ENCODE measurements around the gene CD84. TPM values are rescaled to one million over a fixed set of nuclear protein-coding genes. Genes with fewer than 3 reads are reported as not detected.

CD84 gene
- total and polyA plus RNA-seq, 11 donors, result 0.49 to 36.2 (median 1.4) TPM

DNA sequence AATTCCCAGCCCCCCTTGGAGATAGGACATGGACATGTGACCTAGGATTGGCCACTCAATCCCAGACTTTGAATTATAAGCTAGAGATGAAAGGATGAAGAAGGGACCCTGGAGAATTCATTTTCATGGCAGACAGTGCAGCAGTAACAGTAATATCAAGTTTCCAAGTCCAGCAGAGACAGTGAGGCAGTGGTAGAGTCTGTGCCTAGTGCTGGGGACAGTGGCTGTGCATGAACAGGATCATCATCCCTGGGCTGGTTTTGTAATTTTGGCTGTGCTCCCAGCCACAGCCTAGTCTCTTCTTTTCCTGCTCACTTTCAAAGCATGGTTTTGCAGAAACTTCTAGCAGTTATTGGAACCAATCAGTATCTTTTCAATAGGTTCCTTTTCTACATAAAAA lies 29.6 kb upstream of the CD84 start:
- Histone ChIP-seq H3K27ac (no peak overlapping the region), H3K9me3 (peaks cover 0 to 14% (median 2%) of the 10 kb centered on the region in 12 donors), H3K27me3 (peaks cover 0 to 16% (median 0%) of the 10 kb centered on the region in 9 donors), H3K4me1 (peaks cover 0 to 20% (median 0%) of the 10 kb centered on the region in 12 donors), H3K4me3 (no peak overlapping the region), H3K36me3 (peaks cover 0 to 4% (median 0%) of the 10 kb centered on the region in 9 donors)
- intact Hi-C loops (cut with DNase I), result loop anchor here in 3 of 10 donors (5.0 kb wide), 2 partner anchors 177 to 182 kb away; no protein-coding TSS in a partner anchor
- TF ChIP-seq, protein P1, sequence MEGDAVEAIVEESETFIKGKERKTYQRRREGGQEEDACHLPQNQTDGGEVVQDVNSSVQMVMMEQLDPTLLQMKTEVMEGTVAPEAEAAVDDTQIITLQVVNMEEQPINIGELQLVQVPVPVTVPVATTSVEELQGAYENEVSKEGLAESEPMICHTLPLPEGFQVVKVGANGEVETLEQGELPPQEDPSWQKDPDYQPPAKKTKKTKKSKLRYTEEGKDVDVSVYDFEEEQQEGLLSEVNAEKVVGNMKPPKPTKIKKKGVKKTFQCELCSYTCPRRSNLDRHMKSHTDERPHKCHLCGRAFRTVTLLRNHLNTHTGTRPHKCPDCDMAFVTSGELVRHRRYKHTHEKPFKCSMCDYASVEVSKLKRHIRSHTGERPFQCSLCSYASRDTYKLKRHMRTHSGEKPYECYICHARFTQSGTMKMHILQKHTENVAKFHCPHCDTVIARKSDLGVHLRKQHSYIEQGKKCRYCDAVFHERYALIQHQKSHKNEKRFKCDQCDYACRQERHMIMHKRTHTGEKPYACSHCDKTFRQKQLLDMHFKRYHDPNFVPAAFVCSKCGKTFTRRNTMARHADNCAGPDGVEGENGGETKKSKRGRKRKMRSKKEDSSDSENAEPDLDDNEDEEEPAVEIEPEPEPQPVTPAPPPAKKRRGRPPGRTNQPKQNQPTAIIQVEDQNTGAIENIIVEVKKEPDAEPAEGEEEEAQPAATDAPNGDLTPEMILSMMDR (IDR thresholded peaks at IDR 0.05), result no peak
- no peak for TF ChIP-seq POLR2A (IDR thresholded peaks at IDR 0.05)
- ATAC-seq (no peak), DNase-seq (no peak)

DNA sequence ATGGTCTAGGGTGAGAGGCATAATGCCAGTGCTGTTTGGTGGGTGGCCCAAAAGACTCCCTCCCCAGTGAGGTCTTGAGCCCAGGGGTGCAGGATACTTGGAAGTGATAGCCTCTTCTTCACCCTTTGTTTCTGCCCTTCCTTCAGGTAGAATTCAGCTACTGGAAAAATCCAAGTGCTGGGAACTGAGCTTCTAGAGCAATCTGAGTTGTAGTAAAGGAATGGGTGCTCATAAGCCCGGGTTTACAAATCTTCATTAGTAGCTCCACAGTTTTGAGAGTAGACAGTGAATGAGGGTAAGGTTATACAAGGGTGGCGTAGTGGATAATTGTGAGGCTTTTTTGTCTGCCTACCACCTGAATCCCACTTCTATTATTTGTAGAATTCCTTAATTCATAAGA lies 29.2 kb upstream of the CD84 start:
- no peak for ATAC-seq
- peaks cover 0 to 4% (median 0%) of the 10 kb centered on the region in 9 donors for H3K36me3 ChIP-seq
- H3K27ac ChIP-seq, result no peak overlapping the region
- TF ChIP-seq POLR2A (IDR thresholded peaks at IDR 0.05), result no peak
- TF ChIP-seq, protein P1 (IDR thresholded peaks at IDR 0.05), result no peak
- peaks cover 0 to 14% (median 2%) of the 10 kb centered on the region in 12 donors for H3K9me3 ChIP-seq
- 48 to 51% (median 49%) methylated on average over 2 of the region's 2 CpGs for WGBS, 4 donors
- peaks cover 0 to 14% (median 0%) of the 10 kb centered on the region in 9 donors for H3K27me3 ChIP-seq
- intact Hi-C loops (cut with DNase I), result loop anchor here in 3 of 10 donors (5.0 kb wide), 2 partner anchors 176 to 181 kb away; no protein-coding TSS in a partner anchor
- H3K4me3 ChIP-seq, result no peak overlapping the region
- H3K4me1 ChIP-seq, result peaks cover 0 to 20% (median 0%) of the 10 kb centered on the region in 12 donors
- no peak for DNase-seq

DNA sequence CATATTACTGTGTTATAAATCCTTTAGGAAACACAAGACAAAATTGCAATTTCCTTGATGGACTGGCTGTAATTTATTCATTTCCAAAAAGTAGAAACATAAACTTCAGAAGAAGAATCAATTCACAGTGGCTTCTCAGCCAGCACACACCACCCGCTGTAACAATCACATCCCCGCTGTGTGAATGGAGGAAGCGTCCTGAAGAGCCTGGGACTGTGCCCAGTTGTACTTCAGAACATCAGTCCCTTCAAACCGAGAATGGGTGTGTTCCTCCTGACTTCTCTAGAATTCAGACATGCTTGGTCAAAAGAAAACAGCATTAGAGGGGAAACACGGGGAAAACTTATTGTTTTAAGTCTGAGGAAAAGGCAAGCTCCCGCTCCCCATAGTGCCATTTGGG lies 28.8 kb upstream of the CD84 start:
- TF ChIP-seq POLR2A (IDR thresholded peaks at IDR 0.05), result no peak
- TF ChIP-seq, protein P1 (IDR thresholded peaks at IDR 0.05), result no peak
- H3K9me3 ChIP-seq, result peaks cover 0 to 14% (median 2%) of the 10 kb centered on the region in 12 donors
- H3K27ac ChIP-seq, result no peak overlapping the region
- peaks cover 0 to 4% (median 0%) of the 10 kb centered on the region in 9 donors for H3K36me3 ChIP-seq
- no peak overlapping the region for H3K4me3 ChIP-seq
- 67 to 74% (median 71%) methylated on average over 6 of the region's 6 CpGs for WGBS, 4 donors
- ATAC-seq (no peak), DNase-seq (no peak)
- peaks cover 0 to 20% (median 0%) of the 10 kb centered on the region in 12 donors for H3K4me1 ChIP-seq
- peaks cover 0 to 10% (median 0%) of the 10 kb centered on the region in 9 donors for H3K27me3 ChIP-seq
- intact Hi-C loops (cut with DNase I), result loop anchor here in 3 of 10 donors (5.0 kb wide), 2 partner anchors 176 to 181 kb away; no protein-coding TSS in a partner anchor

DNA sequence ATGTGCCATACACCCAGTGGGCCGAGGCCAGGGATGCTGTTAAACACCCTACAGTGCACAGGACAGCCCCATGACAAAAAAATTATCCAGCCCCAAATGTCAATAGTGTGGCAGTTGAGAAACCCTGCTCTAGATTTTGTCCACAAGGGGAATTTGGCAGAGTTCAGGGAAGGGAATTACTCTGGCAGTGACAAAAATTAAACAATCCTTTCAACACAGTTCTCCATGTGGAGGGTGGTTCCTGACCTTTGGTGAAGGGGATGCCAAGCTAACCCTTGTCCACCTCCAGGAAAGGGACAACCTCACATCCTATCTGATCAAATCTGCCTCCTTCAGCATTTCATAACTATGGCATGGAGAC lies 28.4 kb upstream of the CD84 start:
- Histone ChIP-seq H3K9me3 (peaks cover 0 to 18% (median 2%) of the 10 kb centered on the region in 12 donors), H3K36me3 (peaks cover 0 to 4% (median 0%) of the 10 kb centered on the region in 9 donors), H3K4me1 (peaks cover 0 to 20% (median 0%) of the 10 kb centered on the region in 12 donors), H3K4me3 (no peak overlapping the region), H3K27ac (no peak overlapping the region), H3K27me3 (peaks cover 0 to 6% (median 0%) of the 10 kb centered on the region in 9 donors)
- intact Hi-C loops (cut with DNase I), result loop anchor here (1.0 to 5.0 kb wide), 5 partner anchors 175 to 231 kb away; no protein-coding TSS in a partner anchor
- WGBS, 4 donors, result 72 to 88% (median 84%) methylated on average over 1 of the region's 1 CpG
- ATAC-seq (no peak), DNase-seq (no peak)
- TF ChIP-seq, protein P1 (IDR thresholded peaks at IDR 0.05), result no peak
- TF ChIP-seq POLR2A (IDR thresholded peaks at IDR 0.05), result no peak

Data from heart left ventricle (tissue), 16 donors.